ENCODE measurements around the gene CFAP57.
"Not testable (repeated sequence)": the region's sequence is repeated elsewhere in the genome, so short reads cannot be mapped to it uniquely, and the experiment has no call there.

CFAP57 gene

DNA sequence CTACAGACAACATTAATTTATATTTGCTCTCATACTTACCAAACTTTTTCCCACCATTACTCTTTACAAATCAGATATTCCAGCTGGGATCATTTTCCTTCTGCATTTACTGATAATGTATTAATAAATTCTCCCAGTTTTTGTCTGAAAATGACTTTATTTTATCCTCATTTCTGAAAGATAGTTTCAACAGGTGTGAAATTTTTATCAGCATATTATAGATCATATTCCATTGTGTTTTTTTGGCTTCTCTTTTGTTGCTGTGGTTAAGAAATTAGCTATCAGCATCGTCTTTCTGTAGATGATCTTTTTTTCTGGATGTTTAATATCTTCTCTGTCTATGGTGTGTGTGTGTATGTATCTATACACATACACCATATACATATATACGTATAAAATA is 2.7 kb downstream of the CFAP57 start:
- no peak for DNase-seq (ENCODE audit: low spot score)

DNA sequence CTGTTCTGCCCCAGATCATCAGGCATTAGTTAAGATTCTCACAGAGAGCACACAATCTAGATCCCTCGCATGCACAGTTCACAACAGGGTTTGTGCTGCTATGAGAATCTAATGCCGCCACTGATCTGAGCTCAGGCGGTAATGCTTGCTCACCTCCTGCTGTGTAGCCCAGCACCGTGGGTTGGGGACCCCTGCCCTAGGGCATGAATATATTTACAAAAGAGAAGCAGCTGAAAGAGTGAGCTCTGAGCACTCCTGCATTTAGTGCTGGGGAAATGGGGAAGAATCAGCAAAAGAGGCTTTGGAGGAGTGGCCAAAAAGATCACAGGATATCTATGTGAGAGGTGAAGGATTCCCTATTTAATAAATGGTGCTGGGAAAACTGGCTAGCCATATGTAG is 5.6 kb downstream of the CFAP57 start:
- no peak for DNase-seq (ENCODE audit: low spot score)

GRCh38 chr1:43184388-43184787 is 12.3 kb downstream of the CFAP57 start:
- no peak for DNase-seq (ENCODE audit: low spot score)

- DNase-seq (ENCODE audit: low spot score): no peak
Measured at GRCh38 chr1:43184995-43185394, 12.9 kb downstream of the CFAP57 start.

GRCh38 chr1:43188106-43188505 is 16.0 kb downstream of the CFAP57 start:
- DNase-seq (ENCODE audit: low spot score): no peak

DNA sequence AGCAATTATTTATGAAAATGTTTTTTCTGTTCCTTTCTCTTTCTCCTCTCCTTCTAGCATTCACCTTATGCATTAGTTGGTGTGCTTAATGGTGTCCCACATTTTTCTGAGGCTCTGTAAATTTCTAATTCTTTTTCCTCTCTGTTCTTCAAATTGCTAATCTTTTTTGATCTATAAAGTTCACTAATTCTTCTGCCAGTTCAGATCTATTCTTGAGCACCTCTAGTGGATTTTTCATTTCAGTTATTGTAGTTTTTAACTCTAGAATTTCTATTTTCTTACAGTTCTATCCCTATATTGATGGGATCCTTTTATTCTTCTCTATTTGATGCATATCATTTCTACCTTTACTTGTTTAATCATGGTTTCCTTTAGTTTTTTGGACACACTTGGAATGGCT is 22.4 kb downstream of the CFAP57 start:
- no peak for DNase-seq (ENCODE audit: low spot score)

DNA sequence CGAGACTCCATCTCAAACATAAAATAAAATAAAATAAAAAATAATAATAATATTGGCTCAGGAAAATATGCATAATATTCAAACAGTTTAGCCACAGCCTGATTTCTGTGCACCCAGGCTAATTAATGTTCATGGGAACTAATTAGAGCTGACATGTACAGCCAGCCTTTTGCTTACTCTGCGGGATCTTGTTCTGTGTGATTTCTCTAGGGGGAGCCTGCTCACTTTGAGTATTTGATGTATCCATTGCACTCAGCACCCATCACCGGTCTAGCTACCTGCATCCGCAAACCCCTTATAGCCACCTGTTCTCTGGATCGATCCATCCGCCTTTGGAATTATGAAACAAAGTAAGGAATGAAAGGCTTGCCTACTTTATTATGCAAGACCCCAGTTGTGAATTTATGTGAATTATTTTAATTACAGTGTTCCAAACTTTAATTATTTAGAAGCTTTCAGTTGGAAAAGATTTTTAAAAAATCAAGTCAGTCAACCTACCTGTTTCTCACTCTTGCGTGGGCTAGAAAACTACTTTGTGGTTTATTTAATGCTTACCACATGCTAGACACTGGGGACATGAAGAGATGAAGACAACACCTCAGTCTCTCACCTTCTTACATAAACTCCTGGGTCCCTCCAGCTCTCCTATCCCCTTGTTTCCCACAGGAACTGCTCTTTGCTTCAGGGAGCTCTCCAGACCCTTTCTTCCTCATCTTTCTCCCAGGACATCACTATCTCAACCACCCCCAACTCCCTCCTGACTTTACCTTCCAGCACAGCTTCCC is 25.4 kb downstream of the CFAP57 start:
- no peak for DNase-seq (ENCODE audit: low spot score)

DNA sequence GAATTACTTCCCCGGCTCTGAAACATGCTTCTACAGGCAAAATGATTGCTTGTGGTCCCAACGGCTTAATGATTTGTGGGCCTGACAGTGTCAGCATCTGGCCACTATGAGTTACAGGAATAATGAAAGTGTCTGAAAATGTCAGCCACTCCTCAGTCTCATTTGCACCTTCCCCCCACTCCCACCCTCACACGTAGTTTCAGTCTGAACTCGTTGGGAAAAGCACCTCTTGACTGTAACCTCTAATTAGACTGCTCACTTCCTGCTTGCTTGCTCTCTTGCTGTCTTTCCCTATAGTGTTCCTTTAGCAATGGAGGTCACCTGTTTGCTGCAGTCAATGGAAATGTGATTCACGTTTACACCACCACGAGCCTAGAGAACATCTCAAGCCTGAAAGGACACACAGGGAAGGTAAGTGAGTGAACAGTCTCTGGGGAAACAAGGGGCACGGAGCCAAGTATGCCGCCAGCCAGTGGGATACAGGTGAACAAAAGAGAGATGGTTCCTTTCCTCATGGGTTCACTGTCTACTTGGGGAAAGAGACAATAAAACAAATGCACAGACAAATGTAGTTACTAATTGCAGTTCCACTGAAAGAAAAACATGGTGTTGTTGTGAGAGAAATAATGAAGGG is 27.1 kb downstream of the CFAP57 start:
- DNase-seq (ENCODE audit: low spot score): no peak

DNA sequence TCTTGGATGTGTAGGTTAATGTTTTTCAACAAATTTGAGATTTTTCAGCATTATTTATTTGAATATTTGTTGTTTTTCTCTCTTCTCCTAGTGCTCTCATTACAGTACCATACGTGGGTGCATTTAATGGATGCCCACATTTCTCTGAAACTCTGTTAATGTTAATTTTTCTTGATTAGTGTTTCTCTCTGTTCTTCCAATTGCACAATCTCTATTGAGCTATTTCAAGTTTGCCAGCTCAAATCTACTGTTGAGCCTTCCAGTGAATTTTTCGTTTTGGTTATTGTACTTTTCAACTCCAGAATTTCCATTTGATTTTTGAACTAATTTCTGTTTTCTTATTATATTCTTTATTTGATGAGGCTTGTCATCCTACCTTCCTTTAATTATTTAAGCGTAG is 31.7 kb downstream of the CFAP57 start:
- DNase-seq (ENCODE audit: low spot score): no peak

- no peak for DNase-seq (ENCODE audit: low spot score)
Measured at GRCh38 chr1:43204394-43204793, 32.3 kb downstream of the CFAP57 start.

DNA sequence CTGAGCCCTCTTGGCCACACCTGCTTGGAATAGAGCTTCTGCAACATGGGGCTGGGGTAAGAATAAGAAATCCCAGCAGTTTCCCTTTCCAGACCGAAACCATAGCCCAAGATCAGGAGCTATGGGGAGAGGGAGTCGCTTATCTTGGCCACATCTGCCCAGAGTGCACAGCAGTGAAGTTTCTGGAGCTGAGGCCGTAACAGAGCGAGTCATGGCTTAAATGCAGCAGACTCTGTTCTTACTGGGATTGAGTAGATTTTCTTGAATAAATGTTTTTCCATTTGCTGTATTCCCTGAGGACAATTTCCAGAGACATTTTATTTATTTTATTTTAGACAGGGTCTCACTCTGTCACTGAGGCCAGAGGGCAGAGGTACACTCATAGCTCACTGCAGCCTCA is 33.5 kb downstream of the CFAP57 start:
- DNase-seq (ENCODE audit: low spot score): no peak

DNA sequence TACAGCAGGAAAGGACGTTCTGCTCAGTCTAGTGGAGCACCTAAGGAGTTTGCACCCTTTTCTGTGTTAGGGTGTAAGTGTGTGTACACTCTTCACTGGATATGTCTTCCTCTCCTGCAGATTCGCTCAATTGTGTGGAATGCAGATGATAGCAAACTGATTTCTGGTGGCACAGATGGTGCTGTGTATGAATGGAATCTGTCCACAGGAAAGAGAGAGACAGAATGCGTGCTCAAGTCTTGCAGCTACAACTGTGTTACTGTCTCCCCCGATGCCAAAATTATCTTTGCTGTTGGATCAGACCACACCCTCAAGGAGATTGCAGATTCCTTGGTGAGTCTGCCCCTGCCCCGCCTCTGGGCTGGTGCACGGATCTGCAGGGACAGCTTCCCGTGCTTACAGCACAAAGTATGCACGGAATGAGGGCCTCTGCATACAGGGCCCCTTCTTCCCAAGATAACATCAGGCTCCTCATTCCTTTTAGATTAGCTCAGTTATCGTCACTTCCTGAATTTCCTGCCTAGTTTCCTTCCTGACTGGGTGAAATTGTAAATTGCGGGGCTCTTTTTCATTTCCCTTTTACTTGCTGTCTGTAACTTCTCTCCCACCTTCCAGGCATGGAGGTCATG is 34.6 kb downstream of the CFAP57 start:
- DNase-seq (ENCODE audit: low spot score): peak; percentile 96

- peak; percentile 23 for DNase-seq (ENCODE audit: low spot score)
Measured at GRCh38 chr1:43207229-43207853, 35.2 kb downstream of the CFAP57 start.

- not testable (repeated sequence) for DNase-seq (ENCODE audit: low spot score)
Measured at GRCh38 chr1:43208277-43208676, 36.1 kb downstream of the CFAP57 start.

- DNase-seq (ENCODE audit: low spot score): no peak
Measured at GRCh38 chr1:43214501-43215444, 42.6 kb downstream of the CFAP57 start.

GRCh38 chr1:43217747-43218146 is 45.6 kb downstream of the CFAP57 start:
- no peak for DNase-seq (ENCODE audit: low spot score)

GRCh38 chr1:43220905-43221778 is 49.0 kb downstream of the CFAP57 start:
- no peak for DNase-seq (ENCODE audit: low spot score)

- DNase-seq (ENCODE audit: low spot score): no peak
Measured at GRCh38 chr1:43221797-43222196, 49.7 kb downstream of the CFAP57 start.

DNA sequence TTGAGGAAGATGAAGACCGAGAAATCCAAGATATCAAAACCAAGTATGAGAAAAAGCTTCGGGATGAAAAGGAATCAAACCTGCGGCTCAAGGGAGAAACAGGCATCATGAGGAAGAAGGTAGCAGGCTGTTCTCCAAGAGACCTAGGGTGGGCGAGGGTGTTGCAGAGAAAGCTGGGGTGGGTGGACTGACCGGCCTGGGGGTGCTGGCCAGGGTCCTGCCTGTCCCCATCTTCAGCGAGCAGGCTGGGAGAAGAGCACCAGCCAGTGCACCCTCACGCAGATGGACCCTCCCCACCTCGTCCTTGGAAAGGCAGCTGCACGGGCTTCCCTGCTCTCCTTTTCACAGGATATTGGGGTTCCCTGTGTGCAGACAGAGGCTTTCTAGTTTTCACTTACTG is 50.7 kb downstream of the CFAP57 start:
- no peak for DNase-seq (ENCODE audit: low spot score)

DNA sequence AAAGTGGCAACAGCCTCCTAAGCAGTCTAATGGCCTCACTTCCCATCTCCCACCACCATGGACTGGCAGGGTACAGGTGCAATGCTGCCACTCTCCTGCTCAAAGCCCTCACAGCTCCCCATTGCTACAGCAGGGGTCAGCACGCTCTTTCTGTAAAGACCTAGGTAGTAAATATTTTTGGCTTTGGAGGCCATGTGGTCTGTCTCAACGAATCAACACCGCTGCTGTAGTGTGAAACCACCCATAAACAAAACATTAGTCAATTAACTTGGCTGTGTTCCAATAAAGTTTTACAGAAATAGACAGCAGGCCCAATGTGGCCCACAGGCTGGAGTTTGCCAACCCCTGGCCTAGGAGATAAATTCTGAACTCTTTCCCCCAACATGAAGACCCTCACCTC is 53.0 kb downstream of the CFAP57 start:
- DNase-seq (ENCODE audit: low spot score): peak; percentile 48
